Neural progenitor cell (in vitro differentiated cells): Measurements from ENCODE around the gene CYB5B. TPM values are rescaled to one million over a fixed set of nuclear protein-coding genes. Genes with fewer than 3 reads are reported as not detected.

Experiments
- DNase-seq: peaks from one replicate; pipeline ENCODE4 v3.0.0-alpha.2; 2016; ENCODE audit warnings: low spot score
- H2AFZ ChIP-seq: fragments of 200-600 bp; sonication (generic); replicated peaks from 2 replicates; pipeline ENCODE4 v1.6.1; 2016; ENCODE audit warnings: antibody characterized with exemption
- H3F3A ChIP-seq: fragments of 200-600 bp; sonication (generic); 2 replicates; pipeline ENCODE4 v1.6.1; 2016; ENCODE audit warnings: antibody characterized with exemption, low read depth
- H3K27ac ChIP-seq: fragments of 200-600 bp; sonication (generic); 2 replicates; pipeline ENCODE4 v1.5.1; 2016; ENCODE audit warnings: mild to moderate bottlenecking
- H3K27me3 ChIP-seq: fragments of 200-600 bp; sonication (generic); 2 replicates; pipeline ENCODE4 v1.6.1; 2016; ENCODE audit warnings: mild to moderate bottlenecking, moderate library complexity
- H3K36me3 ChIP-seq: fragments of 200-600 bp; sonication (generic); 2 replicates; pipeline ENCODE4 v1.5.1; 2016
- H3K4me1 ChIP-seq: fragments of 200-600 bp; sonication (generic); 2 replicates; pipeline ENCODE4 v1.6.1; 2016; ENCODE audit warnings: mixed run types
- H3K4me2 ChIP-seq: fragments of 200-600 bp; sonication (generic); 2 replicates; pipeline ENCODE4 v1.6.1; 2016
- H3K4me3 ChIP-seq: fragments of 200-600 bp; sonication (generic); 2 replicates; pipeline ENCODE4 v1.5.1; 2016
- H3K79me2 ChIP-seq: fragments of 200-600 bp; sonication (generic); 2 replicates; pipeline ENCODE4 v1.6.1; 2016; ENCODE audit warnings: low read depth
- H3K9ac ChIP-seq: fragments of 200-600 bp; sonication (generic); 2 replicates; pipeline ENCODE4 v1.6.1; 2016
- H3K9me3 ChIP-seq: fragments of 200-600 bp; sonication (generic); 2 replicates; pipeline ENCODE4 v1.5.1; 2016; ENCODE audit warnings: low read depth
- H4K20me1 ChIP-seq: fragments of 200-600 bp; sonication (generic); 2 replicates; pipeline ENCODE4 v1.6.1; 2016; ENCODE audit warnings: low read depth
- H3K27ac Mint-ChIP-seq: 3 replicates; pipeline ENCODE4 v1.8.0; 2021; ENCODE audit warnings: mixed read lengths
- H3K27me3 Mint-ChIP-seq: 2 replicates; pipeline ENCODE4 v1.8.0; 2022; ENCODE audit warnings: low read depth, mild to moderate bottlenecking, inconsistent platforms, moderate library complexity, mixed read lengths; ENCODE audit not compliant: insufficient read depth
- H3K36me3 Mint-ChIP-seq: 3 replicates; pipeline ENCODE4 v1.8.0; 2021; ENCODE audit warnings: mixed read lengths
- H3K4me1 Mint-ChIP-seq: 3 replicates; pipeline ENCODE4 v1.8.0; 2021; ENCODE audit warnings: mixed read lengths
- H3K4me3 Mint-ChIP-seq: 3 replicates; pipeline ENCODE4 v1.8.0; 2021; ENCODE audit warnings: mild to moderate bottlenecking, moderate library complexity, mixed read lengths
- H3K9me3 Mint-ChIP-seq: 3 replicates; pipeline ENCODE4 v1.8.0; 2020; ENCODE audit warnings: mixed read lengths
- EZH2 ChIP-seq: fragments of 200-600 bp; sonication (generic); IDR thresholded peaks from 2 replicates; pipeline ENCODE4 v1.6.1; 2017; ENCODE audit warnings: antibody characterized with exemption, mild to moderate bottlenecking, moderate library complexity
- EZH2phosphoT487 ChIP-seq: fragments of 200-600 bp; sonication (generic); IDR thresholded peaks from 2 replicates; pipeline ENCODE4 v1.6.1; 2017; ENCODE audit warnings: antibody characterized with exemption
- total RNA-seq: library from RNA; depleted of rRNA; stranded (reverse); fragments of >200 nt; gene quantifications from 2 replicates; pipeline ENCODE4 v1.2.3, GENCODE V29; 2015; ENCODE audit warnings: low replicate concordance
- TF ChIP-seq, protein P1 (sequence below): fragments of 200-600 bp; sonication (generic); IDR thresholded peaks from 2 replicates; pipeline ENCODE4 v1.5.1; 2017; ENCODE audit warnings: antibody characterized with exemption, mild to moderate bottlenecking

CYB5B gene
- total RNA-seq, 1 donor from 2014 or later, result 108 TPM

DNA sequence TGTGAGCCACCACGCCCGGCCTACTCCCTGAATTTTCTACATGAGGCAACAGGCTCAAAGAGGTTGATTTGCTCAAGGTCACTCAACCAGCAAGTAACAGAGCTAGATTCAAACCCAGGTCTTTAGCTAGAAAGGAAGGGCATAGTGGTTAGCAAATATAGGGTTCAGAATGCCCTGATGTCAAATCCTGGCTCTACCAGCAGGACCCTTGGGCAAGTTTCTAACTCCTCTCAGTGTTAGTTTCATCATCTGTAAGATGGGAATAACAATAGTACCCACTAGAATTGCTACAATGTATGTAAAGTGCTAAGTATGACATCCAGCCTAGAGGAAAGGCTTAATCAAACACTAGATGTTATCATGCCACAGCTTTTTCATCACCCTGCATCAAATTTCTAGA is 19.1 kb upstream of the CYB5B start:
- H3K4me1 ChIP-seq, result no peaks in the 10 kb centered on the region
- TF ChIP-seq EZH2phosphoT487, result no peak
- TF ChIP-seq, protein P1, sequence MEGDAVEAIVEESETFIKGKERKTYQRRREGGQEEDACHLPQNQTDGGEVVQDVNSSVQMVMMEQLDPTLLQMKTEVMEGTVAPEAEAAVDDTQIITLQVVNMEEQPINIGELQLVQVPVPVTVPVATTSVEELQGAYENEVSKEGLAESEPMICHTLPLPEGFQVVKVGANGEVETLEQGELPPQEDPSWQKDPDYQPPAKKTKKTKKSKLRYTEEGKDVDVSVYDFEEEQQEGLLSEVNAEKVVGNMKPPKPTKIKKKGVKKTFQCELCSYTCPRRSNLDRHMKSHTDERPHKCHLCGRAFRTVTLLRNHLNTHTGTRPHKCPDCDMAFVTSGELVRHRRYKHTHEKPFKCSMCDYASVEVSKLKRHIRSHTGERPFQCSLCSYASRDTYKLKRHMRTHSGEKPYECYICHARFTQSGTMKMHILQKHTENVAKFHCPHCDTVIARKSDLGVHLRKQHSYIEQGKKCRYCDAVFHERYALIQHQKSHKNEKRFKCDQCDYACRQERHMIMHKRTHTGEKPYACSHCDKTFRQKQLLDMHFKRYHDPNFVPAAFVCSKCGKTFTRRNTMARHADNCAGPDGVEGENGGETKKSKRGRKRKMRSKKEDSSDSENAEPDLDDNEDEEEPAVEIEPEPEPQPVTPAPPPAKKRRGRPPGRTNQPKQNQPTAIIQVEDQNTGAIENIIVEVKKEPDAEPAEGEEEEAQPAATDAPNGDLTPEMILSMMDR, result no peak
- no peak for TF ChIP-seq EZH2
- no peaks in the 10 kb centered on the region for H3K9me3 Mint-ChIP-seq
- no peaks in the 10 kb centered on the region for H3K36me3 Mint-ChIP-seq
- H3F3A ChIP-seq, result no peaks in the 10 kb centered on the region
- H3K4me2 ChIP-seq, result no peak overlapping the region
- no peak overlapping the region for H3K27ac ChIP-seq
- no peaks in the 10 kb centered on the region for H3K36me3 ChIP-seq
- H4K20me1 ChIP-seq, result no peaks in the 10 kb centered on the region
- no peak overlapping the region for H3K4me3 ChIP-seq
- no peak overlapping the region for H2AFZ ChIP-seq
- H3K4me1 Mint-ChIP-seq, result peaks cover 28% of the 10 kb centered on the region
- peak overlapping the region; percentile 87 for H3K27ac Mint-ChIP-seq
- no peak overlapping the region for H3K4me3 Mint-ChIP-seq
- no peak overlapping the region for H3K9ac ChIP-seq
- H3K27me3 ChIP-seq, result no peaks in the 10 kb centered on the region
- H3K9me3 ChIP-seq, result no peaks in the 10 kb centered on the region
- H3K27me3 Mint-ChIP-seq, result no peaks in the 10 kb centered on the region
- H3K79me2 ChIP-seq, result no peaks in the 10 kb centered on the region
- no peak for DNase-seq

DNA sequence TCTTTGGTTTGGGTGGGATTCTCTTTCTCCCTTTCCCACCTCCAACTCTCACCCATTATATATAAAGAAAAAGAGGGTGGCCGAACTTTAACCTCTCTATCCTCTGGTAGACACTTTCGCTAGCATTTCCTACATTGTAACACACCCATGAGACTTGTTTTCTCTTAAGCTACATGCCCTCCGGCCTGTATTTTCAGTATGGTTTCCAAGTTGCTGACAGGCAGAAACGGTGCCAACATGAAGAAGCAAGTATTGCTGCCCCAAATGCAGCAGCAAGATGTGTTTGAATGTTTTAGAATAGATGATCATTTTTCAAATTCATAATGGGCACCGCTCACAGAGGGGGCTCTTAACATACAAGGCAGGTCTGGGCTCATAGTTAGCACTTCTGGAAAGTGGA is 18.7 kb upstream of the CYB5B start:
- peaks cover 28% of the 10 kb centered on the region for H3K4me1 Mint-ChIP-seq
- no peaks in the 10 kb centered on the region for H3K36me3 Mint-ChIP-seq
- H3K4me2 ChIP-seq, result no peak overlapping the region
- no peaks in the 10 kb centered on the region for H3K9me3 Mint-ChIP-seq
- H4K20me1 ChIP-seq, result no peaks in the 10 kb centered on the region
- H3F3A ChIP-seq, result no peaks in the 10 kb centered on the region
- H3K4me1 ChIP-seq, result no peaks in the 10 kb centered on the region
- H3K27ac ChIP-seq, result no peak overlapping the region
- H3K27me3 Mint-ChIP-seq, result no peaks in the 10 kb centered on the region
- H3K4me3 Mint-ChIP-seq, result no peak overlapping the region
- no peak overlapping the region for H3K9ac ChIP-seq
- no peak overlapping the region for H3K27ac Mint-ChIP-seq
- H3K4me3 ChIP-seq, result no peak overlapping the region
- DNase-seq, result no peak
- no peaks in the 10 kb centered on the region for H3K9me3 ChIP-seq
- no peak for TF ChIP-seq EZH2phosphoT487
- no peak for TF ChIP-seq EZH2
- TF ChIP-seq, protein P1, result no peak
- H3K27me3 ChIP-seq, result no peaks in the 10 kb centered on the region
- no peak overlapping the region for H2AFZ ChIP-seq
- no peaks in the 10 kb centered on the region for H3K36me3 ChIP-seq
- H3K79me2 ChIP-seq, result no peaks in the 10 kb centered on the region

DNA sequence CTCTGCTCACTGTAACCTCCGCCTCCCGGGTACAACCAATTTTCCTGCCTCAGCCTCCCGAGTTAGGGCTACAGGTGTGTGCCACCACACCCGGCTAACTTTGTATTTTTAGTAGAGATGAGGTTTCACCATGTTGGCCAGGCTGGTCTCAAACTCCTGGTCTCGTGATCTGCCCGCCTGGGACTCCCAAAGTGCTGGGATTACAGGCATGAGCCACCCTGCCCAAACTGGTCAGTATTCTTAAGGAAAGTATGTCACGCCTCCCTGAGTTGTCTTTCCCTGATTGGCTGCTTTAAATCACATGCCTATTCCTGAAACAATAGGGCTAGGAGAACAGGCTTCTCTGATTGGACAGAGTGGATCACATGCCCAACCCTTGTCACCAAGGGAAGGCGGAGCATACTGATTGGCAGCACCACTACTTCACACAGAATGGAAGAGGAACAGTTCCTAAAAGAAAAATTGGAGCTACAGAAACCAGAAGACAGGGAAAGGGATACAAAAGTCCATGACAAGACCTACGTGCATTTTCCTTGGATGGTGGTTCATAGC is 17.6 kb upstream of the CYB5B start:
- no peaks in the 10 kb centered on the region for H3K9me3 ChIP-seq
- H3K27me3 Mint-ChIP-seq, result no peaks in the 10 kb centered on the region
- no peak overlapping the region for H3K27ac ChIP-seq
- H3K36me3 Mint-ChIP-seq, result no peaks in the 10 kb centered on the region
- no peaks in the 10 kb centered on the region for H3K27me3 ChIP-seq
- H2AFZ ChIP-seq, result no peak overlapping the region
- H3K4me2 ChIP-seq, result no peak overlapping the region
- no peak for DNase-seq
- no peak overlapping the region for H3K9ac ChIP-seq
- no peaks in the 10 kb centered on the region for H3K9me3 Mint-ChIP-seq
- H3K79me2 ChIP-seq, result no peaks in the 10 kb centered on the region
- H4K20me1 ChIP-seq, result no peaks in the 10 kb centered on the region
- no peak overlapping the region for H3K4me3 ChIP-seq
- no peaks in the 10 kb centered on the region for H3F3A ChIP-seq
- no peak for TF ChIP-seq EZH2phosphoT487
- TF ChIP-seq, protein P1, result no peak
- TF ChIP-seq EZH2, result no peak
- no peak overlapping the region for H3K4me3 Mint-ChIP-seq
- H3K36me3 ChIP-seq, result no peaks in the 10 kb centered on the region
- no peak overlapping the region for H3K27ac Mint-ChIP-seq
- H3K4me1 Mint-ChIP-seq, result peaks cover 28% of the 10 kb centered on the region
- H3K4me1 ChIP-seq, result no peaks in the 10 kb centered on the region
